HCT116 (cell line): ENCODE measurements around the gene MBTPS2. TPM values are rescaled to one million over a fixed set of nuclear protein-coding genes. Genes with fewer than 3 reads are reported as not detected.

ENCODE experiments used
- ATAC-seq: fragments of 200-7000 bp; cut with Tn5 transposase; 2 replicates; pipeline ENCODE4 v1.9.1; 2020; ENCODE audit warnings: mild to moderate bottlenecking, moderate library complexity
- BruUV-seq: library from RNA; stranded (reverse); fragments of 400-500 nt; replicated peaks from 2 replicates; lab custom pipeline; 2021; lab: Mats Ljungman, UMichigan
- CTCF ChIA-PET: fragments of 300-600 bp; sonication (Branson Sonifier 250); formaldehyde crosslinking; loops from one replicate; lab custom pipeline; 2021; ENCODE audit warnings: antibody characterized with exemption; lab: Charles Lee
- POLR2A ChIA-PET: fragments of 300-600, 350-600 bp; sonication (Branson Sonifier 250); formaldehyde crosslinking; loops from one replicate; lab custom pipeline; 2021; ENCODE audit warnings: antibody characterized with exemption; lab: Charles Lee
- RAD21 ChIA-PET, 2 experiments: fragments of 300-600 bp; sonication (Branson Sonifier 250); formaldehyde crosslinking; loops; one replicate each; lab custom pipeline; 2023; ENCODE audit warnings: low total read pairs in 2 of 2; ENCODE audit not compliant: uncharacterized antibody in 2 of 2, unreplicated experiment in 2 of 2, low non-redundant PET in 1 of 2; lab: Charles Lee
- DNase-seq: peaks from one replicate; pipeline ENCODE4 v3.0.0-alpha.2; 2010; ENCODE audit warnings: low read depth, low spot score
- H2AFZ ChIP-seq: fragments of 200-600 bp; shearing (Covaris generic), sonication (generic); 2 replicates; pipeline ENCODE4 v1.6.1; 2017; ENCODE audit warnings: low read depth, mixed run types, mixed read lengths, antibody characterized with exemption, low read length; ENCODE audit not compliant: poor library complexity, severe bottlenecking
- H3K27ac ChIP-seq: 2 replicates; pipeline ENCODE4 v1.5.1; 2012; ENCODE audit warnings: low read depth, low read length
- H3K27me3 ChIP-seq: fragments of 200-600 bp; sonication (generic); 2 replicates; pipeline ENCODE4 v1.6.1; 2016; ENCODE audit warnings: mixed run types, low read length, mixed read lengths; ENCODE audit not compliant: insufficient read depth
- H3K36me3 ChIP-seq, 2 experiments: fragments of 200-500 bp in 1 of 2; fragments of 200-600 bp in 1 of 2; sonication (Bioruptor generic) in 1 of 2; sonication (generic) in 1 of 2; 2 replicates each; pipeline versions ENCODE4 v1.5.1 to v1.6.1; 2014 to 2016; ENCODE audit warnings: low read length in 2 of 2, inconsistent platforms in 1 of 2, mixed read lengths in 1 of 2, mixed run types in 1 of 2; ENCODE audit not compliant: insufficient read depth in 2 of 2, control insufficient read depth in 1 of 2
- H3K4me1 ChIP-seq, 2 experiments: fragments of 200-600 bp in 1 of 2; sonication (generic) in 1 of 2; 2 replicates each; pipeline versions ENCODE4 v1.5.1 to v1.6.1; 2012 to 2017; ENCODE audit warnings: low read length in 2 of 2, inconsistent platforms in 1 of 2, mild to moderate bottlenecking in 1 of 2, mixed read lengths in 1 of 2, mixed run types in 1 of 2, moderate library complexity in 1 of 2; ENCODE audit not compliant: insufficient read depth in 2 of 2, control insufficient read depth in 1 of 2
- H3K4me2 ChIP-seq: fragments of 200-600 bp; sonication (generic); 2 replicates; pipeline ENCODE4 v1.6.1; 2017; ENCODE audit warnings: mixed run types, low read length, mixed read lengths
- H3K4me3 ChIP-seq, 2 experiments: fragments of 200-600 bp in 1 of 2; sonication (generic) in 1 of 2; replicated peaks in 1 of 2; 2 replicates each; pipeline ENCODE4 v1.5.1; 2011 to 2016; ENCODE audit warnings: low read length in 2 of 2, control low read depth in 1 of 2, low read depth in 1 of 2, mild to moderate bottlenecking in 1 of 2, mixed read lengths in 1 of 2, mixed run types in 1 of 2
- H3K79me2 ChIP-seq: fragments of 200-600 bp; sonication (generic); 2 replicates; pipeline ENCODE4 v1.6.1; 2017; ENCODE audit warnings: mild to moderate bottlenecking, mixed run types, low read length, moderate library complexity, mixed read lengths; ENCODE audit not compliant: insufficient read depth
- H3K9ac ChIP-seq: fragments of 200-600 bp; sonication (generic); 2 replicates; pipeline ENCODE4 v1.6.1; 2016; ENCODE audit warnings: low read length, mixed read lengths
- H3K9me2 ChIP-seq: fragments of 200-600 bp; sonication (generic), shearing (Covaris generic); 2 replicates; pipeline ENCODE4 v1.6.1; 2017; ENCODE audit warnings: mixed run types, mild to moderate bottlenecking, moderate library complexity; ENCODE audit not compliant: insufficient read depth
- H3K9me3 ChIP-seq, 2 experiments: fragments of 200-500 bp in 1 of 2; fragments of 200-600 bp in 1 of 2; sonication (Bioruptor generic) in 1 of 2; sonication (generic) in 1 of 2; 2 replicates each; pipeline ENCODE4 v1.6.1; 2014 to 2017; ENCODE audit warnings: low read length in 2 of 2, mixed read lengths in 2 of 2, inconsistent platforms in 1 of 2, low read depth in 1 of 2, mild to moderate bottlenecking in 1 of 2, mixed run types in 1 of 2, moderate library complexity in 1 of 2; ENCODE audit not compliant: control insufficient read depth in 1 of 2, insufficient read depth in 1 of 2
- H4K20me1 ChIP-seq: fragments of 200-600 bp; sonication (generic), shearing (Covaris generic); 2 replicates; pipeline ENCODE4 v1.6.1; 2017; ENCODE audit warnings: mixed run types, mild to moderate bottlenecking, moderate library complexity; ENCODE audit not compliant: insufficient read depth
- CBX3 ChIP-seq: IDR thresholded peaks from 2 replicates; pipeline ENCODE4 v1.6.1; 2012; ENCODE audit warnings: low read depth
- CEBPB ChIP-seq: IDR thresholded peaks from 2 replicates; pipeline ENCODE4 v1.6.1; 2012; ENCODE audit warnings: low read depth
- EGR1 ChIP-seq: IDR thresholded peaks from 2 replicates; pipeline ENCODE4 v1.6.1; 2012; ENCODE audit warnings: low read depth
- ELF1 ChIP-seq: IDR thresholded peaks from 2 replicates; pipeline ENCODE4 v1.6.1; 2012; ENCODE audit warnings: low read depth, borderline replicate concordance
- EZH2 ChIP-seq: fragments of 200-600 bp; sonication (generic); IDR thresholded peaks from 2 replicates; pipeline ENCODE4 v1.6.1; 2017; ENCODE audit warnings: antibody characterized with exemption, mixed run types
- EZH2phosphoT487 ChIP-seq: fragments of 200-600 bp; IDR thresholded peaks from 2 replicates; pipeline ENCODE4 v1.6.1; 2018; ENCODE audit warnings: antibody characterized with exemption, borderline replicate concordance
- FOSL1 ChIP-seq: IDR thresholded peaks from 2 replicates; pipeline ENCODE4 v1.6.1; 2012; ENCODE audit warnings: low read depth
- JUND ChIP-seq: IDR thresholded peaks from 2 replicates; pipeline ENCODE4 v1.6.1; 2012
- POLR2A ChIP-seq: IDR thresholded peaks from 2 replicates; pipeline ENCODE4 v1.7.0; 2011; ENCODE audit warnings: borderline replicate concordance; ENCODE audit not compliant: insufficient read depth, insufficient read length; ENCODE audit errors: extremely low read depth
- POLR2AphosphoS5 ChIP-seq: IDR thresholded peaks from 2 replicates; pipeline ENCODE4 v1.6.1; 2011; ENCODE audit warnings: mild to moderate bottlenecking, low read depth, low read length, moderate library complexity
- RAD21 ChIP-seq: IDR thresholded peaks from 2 replicates; pipeline ENCODE4 v1.6.1; 2012; ENCODE audit warnings: low read depth, mild to moderate bottlenecking
- SIN3A ChIP-seq: IDR thresholded peaks from 2 replicates; pipeline ENCODE4 v1.6.1; 2012; ENCODE audit warnings: low read depth
- SP1 ChIP-seq: IDR thresholded peaks from 2 replicates; pipeline ENCODE4 v1.6.1; 2012; ENCODE audit warnings: low read depth
- SRF ChIP-seq: IDR thresholded peaks from 2 replicates; pipeline ENCODE4 v1.6.1; 2012; ENCODE audit warnings: low read depth
- ZNF274 ChIP-seq: fragments of 200-500 bp; sonication (Bioruptor generic); IDR thresholded peaks from 2 replicates; pipeline ENCODE4 v1.6.1; 2014; ENCODE audit warnings: mild to moderate bottlenecking, low read depth, low read length, inconsistent platforms
- intact Hi-C: fragments of 100-400 bp; cut with micrococcal nuclease; formaldehyde crosslinking; loops from 2 replicates; pipeline ENCODE4 v1.10.0; 2022
- total RNA-seq: library from RNA; stranded (reverse); gene quantifications from one replicate; pipeline ENCODE4 v1.2.1, GENCODE V29; 2021; ENCODE audit not compliant: unreplicated experiment
- TF ChIP-seq, protein P1 (sequence below): IDR thresholded peaks from 2 replicates; pipeline ENCODE4 v1.6.1; 2012; ENCODE audit warnings: low read depth
- TF ChIP-seq, protein P2 (sequence below): IDR thresholded peaks from 2 replicates; pipeline ENCODE4 v1.6.1; 2012
- TF ChIP-seq, protein P3 (sequence below): IDR thresholded peaks from 2 replicates; pipeline ENCODE4 v1.6.1; 2011; ENCODE audit warnings: mild to moderate bottlenecking, low read length, moderate library complexity; ENCODE audit not compliant: insufficient replicate concordance; ENCODE audit errors: extremely low read depth

The MBTPS2 gene
- total RNA-seq, 1 experiment from 2014 or later, result 16.9 TPM

DNA sequence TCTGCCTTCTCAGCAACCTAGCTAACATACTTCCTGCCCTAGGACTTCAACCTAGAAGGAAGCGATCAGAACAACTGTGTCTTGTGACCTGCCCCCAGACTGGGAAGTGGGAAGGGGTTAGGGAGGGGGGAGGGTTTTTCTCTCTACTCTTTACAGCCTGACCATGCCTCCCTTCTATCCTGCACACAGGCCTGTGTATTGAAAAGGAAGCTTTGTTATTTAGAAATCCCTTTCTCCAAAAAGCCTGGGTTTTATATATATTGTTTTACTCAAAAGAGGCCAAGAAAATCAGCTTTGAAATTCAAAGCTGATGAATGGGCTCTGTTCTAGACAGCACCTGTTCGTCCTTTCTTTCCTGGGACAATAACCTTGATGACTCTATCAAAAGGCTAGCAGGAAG, 65.9 kb downstream of the MBTPS2 start:
- Histone ChIP-seq H3K9ac (no peak overlapping the region), H3K36me3 (no peaks in the 10 kb centered on the region), H3K27me3 (no peaks in the 10 kb centered on the region), H3K27ac (no peak overlapping the region), H3K9me2 (no peaks in the 10 kb centered on the region), H4K20me1 (no peaks in the 10 kb centered on the region), H3K4me1 (no peaks in the 10 kb centered on the region), H2AFZ (no peak overlapping the region), H3K9me3 (no peaks in the 10 kb centered on the region), H3K4me3 (no peak overlapping the region), H3K79me2 (no peaks in the 10 kb centered on the region), H3K4me2 (no peak overlapping the region)
- no peak for DNase-seq
- RAD21 ChIA-PET, result no interaction called here
- POLR2A ChIA-PET, result no interaction called here
- no peak for ATAC-seq
- TF ChIP-seq JUND, result no peak
- TF ChIP-seq EZH2, result no peak
- TF ChIP-seq, protein P1, sequence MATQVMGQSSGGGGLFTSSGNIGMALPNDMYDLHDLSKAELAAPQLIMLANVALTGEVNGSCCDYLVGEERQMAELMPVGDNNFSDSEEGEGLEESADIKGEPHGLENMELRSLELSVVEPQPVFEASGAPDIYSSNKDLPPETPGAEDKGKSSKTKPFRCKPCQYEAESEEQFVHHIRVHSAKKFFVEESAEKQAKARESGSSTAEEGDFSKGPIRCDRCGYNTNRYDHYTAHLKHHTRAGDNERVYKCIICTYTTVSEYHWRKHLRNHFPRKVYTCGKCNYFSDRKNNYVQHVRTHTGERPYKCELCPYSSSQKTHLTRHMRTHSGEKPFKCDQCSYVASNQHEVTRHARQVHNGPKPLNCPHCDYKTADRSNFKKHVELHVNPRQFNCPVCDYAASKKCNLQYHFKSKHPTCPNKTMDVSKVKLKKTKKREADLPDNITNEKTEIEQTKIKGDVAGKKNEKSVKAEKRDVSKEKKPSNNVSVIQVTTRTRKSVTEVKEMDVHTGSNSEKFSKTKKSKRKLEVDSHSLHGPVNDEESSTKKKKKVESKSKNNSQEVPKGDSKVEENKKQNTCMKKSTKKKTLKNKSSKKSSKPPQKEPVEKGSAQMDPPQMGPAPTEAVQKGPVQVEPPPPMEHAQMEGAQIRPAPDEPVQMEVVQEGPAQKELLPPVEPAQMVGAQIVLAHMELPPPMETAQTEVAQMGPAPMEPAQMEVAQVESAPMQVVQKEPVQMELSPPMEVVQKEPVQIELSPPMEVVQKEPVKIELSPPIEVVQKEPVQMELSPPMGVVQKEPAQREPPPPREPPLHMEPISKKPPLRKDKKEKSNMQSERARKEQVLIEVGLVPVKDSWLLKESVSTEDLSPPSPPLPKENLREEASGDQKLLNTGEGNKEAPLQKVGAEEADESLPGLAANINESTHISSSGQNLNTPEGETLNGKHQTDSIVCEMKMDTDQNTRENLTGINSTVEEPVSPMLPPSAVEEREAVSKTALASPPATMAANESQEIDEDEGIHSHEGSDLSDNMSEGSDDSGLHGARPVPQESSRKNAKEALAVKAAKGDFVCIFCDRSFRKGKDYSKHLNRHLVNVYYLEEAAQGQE, result no peak
- TF ChIP-seq EGR1, result no peak
- TF ChIP-seq SIN3A, result no peak
- no peak for TF ChIP-seq FOSL1
- no peak for TF ChIP-seq POLR2A
- TF ChIP-seq ZNF274, result no peak
- no peak for TF ChIP-seq CEBPB
- TF ChIP-seq, protein P2, sequence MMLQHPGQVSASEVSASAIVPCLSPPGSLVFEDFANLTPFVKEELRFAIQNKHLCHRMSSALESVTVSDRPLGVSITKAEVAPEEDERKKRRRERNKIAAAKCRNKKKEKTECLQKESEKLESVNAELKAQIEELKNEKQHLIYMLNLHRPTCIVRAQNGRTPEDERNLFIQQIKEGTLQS, result no peak
- no peak for TF ChIP-seq RAD21
- no peak for TF ChIP-seq SRF
- no peak for TF ChIP-seq POLR2AphosphoS5
- TF ChIP-seq CBX3, result no peak
- TF ChIP-seq SP1, result no peak
- no peak for TF ChIP-seq EZH2phosphoT487
- TF ChIP-seq, protein P3, sequence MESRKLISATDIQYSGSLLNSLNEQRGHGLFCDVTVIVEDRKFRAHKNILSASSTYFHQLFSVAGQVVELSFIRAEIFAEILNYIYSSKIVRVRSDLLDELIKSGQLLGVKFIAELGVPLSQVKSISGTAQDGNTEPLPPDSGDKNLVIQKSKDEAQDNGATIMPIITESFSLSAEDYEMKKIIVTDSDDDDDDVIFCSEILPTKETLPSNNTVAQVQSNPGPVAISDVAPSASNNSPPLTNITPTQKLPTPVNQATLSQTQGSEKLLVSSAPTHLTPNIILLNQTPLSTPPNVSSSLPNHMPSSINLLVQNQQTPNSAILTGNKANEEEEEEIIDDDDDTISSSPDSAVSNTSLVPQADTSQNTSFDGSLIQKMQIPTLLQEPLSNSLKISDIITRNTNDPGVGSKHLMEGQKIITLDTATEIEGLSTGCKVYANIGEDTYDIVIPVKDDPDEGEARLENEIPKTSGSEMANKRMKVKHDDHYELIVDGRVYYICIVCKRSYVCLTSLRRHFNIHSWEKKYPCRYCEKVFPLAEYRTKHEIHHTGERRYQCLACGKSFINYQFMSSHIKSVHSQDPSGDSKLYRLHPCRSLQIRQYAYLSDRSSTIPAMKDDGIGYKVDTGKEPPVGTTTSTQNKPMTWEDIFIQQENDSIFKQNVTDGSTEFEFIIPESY, result no peak
- no peak for TF ChIP-seq ELF1
- CTCF ChIA-PET, result no interaction called here
- intact Hi-C loops, result no loop called here
- no TSS peak for BruUV-seq
